HepG2 (cell line): ENCODE data around the gene POFUT2. TPM values are rescaled to one million over a fixed set of nuclear protein-coding genes. Genes with fewer than 3 reads are reported as not detected.
A peak's percentile ranks its signal among the peaks of the same experiment; 100 is the strongest.

Source experiments
- FOXP4 ChIP-seq: sonication (generic); formaldehyde crosslinking; IDR thresholded peaks from 2 replicates; pipeline ENCODE4 v1.4.0; 2020; ENCODE audit warnings: missing genetic modification reagents
- GPN1 ChIP-seq: sonication (generic); formaldehyde crosslinking; IDR thresholded peaks from 2 replicates; pipeline ENCODE4 v1.5.1; 2020; ENCODE audit warnings: missing genetic modification reagents, borderline replicate concordance
- MED1 ChIP-seq: sonication (generic); formaldehyde crosslinking; IDR thresholded peaks from 2 replicates; pipeline ENCODE4 v1.4.0; 2020; ENCODE audit warnings: missing genetic modification reagents
- NCOA2 ChIP-seq: sonication (generic); formaldehyde crosslinking; IDR thresholded peaks from 2 replicates; pipeline ENCODE4 v1.8.0; 2022; ENCODE audit warnings: inconsistent platforms
- SIX1 ChIP-seq: sonication (generic); formaldehyde crosslinking; IDR thresholded peaks from 2 replicates; pipeline ENCODE4 v1.4.0; 2020; ENCODE audit warnings: missing genetic modification reagents, borderline replicate concordance
- SOX5 ChIP-seq: IDR thresholded peaks from 2 replicates; pipeline ENCODE4 v1.6.1; 2016; ENCODE audit warnings: borderline replicate concordance
- TRIM24 ChIP-seq: sonication (generic); formaldehyde crosslinking; IDR thresholded peaks from 2 replicates; pipeline ENCODE4 v1.8.0; 2022; ENCODE audit warnings: mild to moderate bottlenecking, missing genetic modification reagents
- ZBTB2 ChIP-seq: sonication (generic); formaldehyde crosslinking; IDR thresholded peaks from 2 replicates; pipeline ENCODE4 v1.8.0; 2022; ENCODE audit warnings: low read depth, missing genetic modification reagents
- ZBTB25 ChIP-seq: IDR thresholded peaks from 2 replicates; pipeline ENCODE4 v1.6.1; 2018; ENCODE audit warnings: missing genetic modification reagents
- ZNF121 ChIP-seq: sonication (generic); formaldehyde crosslinking; IDR thresholded peaks from 2 replicates; pipeline ENCODE4 v1.5.0; 2020; ENCODE audit warnings: mild to moderate bottlenecking, missing genetic modification reagents
- ZNF234 ChIP-seq: sonication (generic); formaldehyde crosslinking; conservative IDR thresholded peaks from 2 replicates; pipeline ENCODE4 v1.5.1; 2020; ENCODE audit warnings: mild to moderate bottlenecking, missing genetic modification reagents
- ZNF784 ChIP-seq: sonication (generic); formaldehyde crosslinking; IDR thresholded peaks from 2 replicates; pipeline ENCODE4 v1.5.1; 2020; ENCODE audit warnings: missing genetic modification reagents, mild to moderate bottlenecking, borderline replicate concordance
- polyA plus RNA-seq, 8 experiments: library from polyadenylated mRNA; depleted of rRNA in 3 of 8; stranded (reverse) in 7 of 8; unstranded in 1 of 8; fragments of >200 nt; fragmentation: Illumina TruSeq in 4 of 8; extraction: Trizol in 4 of 8; gene quantifications; 2 replicates each; pipeline versions ENCODE4 v1.2.1 to v1.2.3, GENCODE V29; 2011 to 2016; ENCODE audit warnings: low read depth in 4 of 8, missing spikeins in 1 of 8, mixed read lengths in 1 of 8; ENCODE audit not compliant: insufficient read depth in 1 of 8
- total RNA-seq, 5 experiments: library from RNA; depleted of rRNA; stranded (reverse); fragments of >200 nt; fragmentation: Illumina TruSeq; extraction: Trizol; gene quantifications; 2 replicates each; pipeline ENCODE4 v1.2.3, GENCODE V29; 2016; ENCODE audit warnings: low read depth in 1 of 5
- TF ChIP-seq, protein P1 (sequence below): sonication (generic); formaldehyde crosslinking; IDR thresholded peaks from 2 replicates; pipeline ENCODE4 v1.5.1; 2020; ENCODE audit warnings: missing genetic modification reagents, mild to moderate bottlenecking, borderline replicate concordance
- TF ChIP-seq, protein P2 (sequence below): sonication (generic); formaldehyde crosslinking; IDR thresholded peaks from 2 replicates; pipeline ENCODE4 v1.9.0; 2021; ENCODE audit warnings: mild to moderate bottlenecking, missing genetic modification reagents

Gene POFUT2
- total and polyA plus RNA-seq, 2 of the 13 experiments (the other 11 are each of a cell fraction or from before 2014, with no cell fraction given) = 22.8 to 24.0 TPM

DNA sequence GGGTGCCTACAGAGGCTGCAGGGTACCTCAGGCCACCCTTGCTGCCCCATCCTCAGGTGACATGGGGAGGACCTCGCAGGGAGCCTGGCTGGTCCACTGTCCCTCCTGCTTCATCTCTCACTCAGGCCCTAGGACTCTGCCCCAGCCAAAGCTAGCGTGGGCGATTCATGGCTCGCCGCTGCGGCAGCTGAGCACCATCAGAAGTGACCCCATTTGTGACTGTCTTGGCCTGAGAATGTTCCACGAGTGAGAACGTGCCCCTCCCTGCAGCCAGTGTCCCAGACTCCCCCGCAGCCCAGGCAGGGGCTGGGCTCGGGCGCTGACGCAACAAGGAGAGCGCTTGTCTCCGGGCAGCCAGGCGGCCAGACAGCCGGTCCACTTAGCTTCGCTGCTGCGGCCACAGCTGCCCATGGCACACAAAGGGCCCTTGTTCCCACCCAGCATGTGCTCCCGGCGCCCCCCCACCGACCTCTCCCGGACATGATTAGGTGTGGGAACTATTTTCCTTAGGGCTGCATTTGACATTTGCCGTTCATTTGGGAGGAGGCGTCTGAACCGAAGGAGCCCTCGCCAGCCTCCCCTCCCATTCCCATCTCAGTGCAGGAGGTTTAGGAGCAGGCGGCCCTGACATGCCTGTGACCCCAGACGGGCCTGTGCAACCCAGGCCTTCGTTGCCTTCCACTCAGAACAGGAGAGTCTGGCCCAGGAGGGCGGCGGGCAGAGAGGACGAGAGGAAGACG, 19.3 kb upstream of the POFUT2 start (continued):
- TF ChIP-seq SIX1 (CRISPR knock-in tag) (no peak), SOX5 (CRISPR knock-in tag) (peak; percentile 54; the same call in 1 of the 2 replicates), GPN1 (CRISPR knock-in tag) (no peak), ZNF784 (CRISPR knock-in tag) (peak; percentile 79; the same call in 1 of the 2 replicates), ZBTB25 (CRISPR knock-in tag) (peak; percentile 17; the same call in 1 of the 2 replicates), MED1 (peak; percentile 75), TRIM24 (CRISPR knock-in tag) (no peak), ZNF121 (CRISPR knock-in tag) (no peak), FOXP4 (CRISPR knock-in tag) (peak; percentile 51; the same call in 1 of the 2 replicates), ZBTB2 (CRISPR knock-in tag) (peak; percentile 23; the same call in 1 of the 2 replicates), NCOA2 (CRISPR knock-in tag) (peak; percentile 48; the same call in 1 of the 2 replicates), ZNF234 (no peak)
- TF ChIP-seq, protein P1, sequence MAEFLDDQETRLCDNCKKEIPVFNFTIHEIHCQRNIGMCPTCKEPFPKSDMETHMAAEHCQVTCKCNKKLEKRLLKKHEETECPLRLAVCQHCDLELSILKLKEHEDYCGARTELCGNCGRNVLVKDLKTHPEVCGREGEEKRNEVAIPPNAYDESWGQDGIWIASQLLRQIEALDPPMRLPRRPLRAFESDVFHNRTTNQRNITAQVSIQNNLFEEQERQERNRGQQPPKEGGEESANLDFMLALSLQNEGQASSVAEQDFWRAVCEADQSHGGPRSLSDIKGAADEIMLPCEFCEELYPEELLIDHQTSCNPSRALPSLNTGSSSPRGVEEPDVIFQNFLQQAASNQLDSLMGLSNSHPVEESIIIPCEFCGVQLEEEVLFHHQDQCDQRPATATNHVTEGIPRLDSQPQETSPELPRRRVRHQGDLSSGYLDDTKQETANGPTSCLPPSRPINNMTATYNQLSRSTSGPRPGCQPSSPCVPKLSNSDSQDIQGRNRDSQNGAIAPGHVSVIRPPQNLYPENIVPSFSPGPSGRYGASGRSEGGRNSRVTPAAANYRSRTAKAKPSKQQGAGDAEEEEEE (CRISPR knock-in tag) = 0 out of 2 replicates have a peak, but pooled peaks have one; percentile 41
- TF ChIP-seq, protein P2, sequence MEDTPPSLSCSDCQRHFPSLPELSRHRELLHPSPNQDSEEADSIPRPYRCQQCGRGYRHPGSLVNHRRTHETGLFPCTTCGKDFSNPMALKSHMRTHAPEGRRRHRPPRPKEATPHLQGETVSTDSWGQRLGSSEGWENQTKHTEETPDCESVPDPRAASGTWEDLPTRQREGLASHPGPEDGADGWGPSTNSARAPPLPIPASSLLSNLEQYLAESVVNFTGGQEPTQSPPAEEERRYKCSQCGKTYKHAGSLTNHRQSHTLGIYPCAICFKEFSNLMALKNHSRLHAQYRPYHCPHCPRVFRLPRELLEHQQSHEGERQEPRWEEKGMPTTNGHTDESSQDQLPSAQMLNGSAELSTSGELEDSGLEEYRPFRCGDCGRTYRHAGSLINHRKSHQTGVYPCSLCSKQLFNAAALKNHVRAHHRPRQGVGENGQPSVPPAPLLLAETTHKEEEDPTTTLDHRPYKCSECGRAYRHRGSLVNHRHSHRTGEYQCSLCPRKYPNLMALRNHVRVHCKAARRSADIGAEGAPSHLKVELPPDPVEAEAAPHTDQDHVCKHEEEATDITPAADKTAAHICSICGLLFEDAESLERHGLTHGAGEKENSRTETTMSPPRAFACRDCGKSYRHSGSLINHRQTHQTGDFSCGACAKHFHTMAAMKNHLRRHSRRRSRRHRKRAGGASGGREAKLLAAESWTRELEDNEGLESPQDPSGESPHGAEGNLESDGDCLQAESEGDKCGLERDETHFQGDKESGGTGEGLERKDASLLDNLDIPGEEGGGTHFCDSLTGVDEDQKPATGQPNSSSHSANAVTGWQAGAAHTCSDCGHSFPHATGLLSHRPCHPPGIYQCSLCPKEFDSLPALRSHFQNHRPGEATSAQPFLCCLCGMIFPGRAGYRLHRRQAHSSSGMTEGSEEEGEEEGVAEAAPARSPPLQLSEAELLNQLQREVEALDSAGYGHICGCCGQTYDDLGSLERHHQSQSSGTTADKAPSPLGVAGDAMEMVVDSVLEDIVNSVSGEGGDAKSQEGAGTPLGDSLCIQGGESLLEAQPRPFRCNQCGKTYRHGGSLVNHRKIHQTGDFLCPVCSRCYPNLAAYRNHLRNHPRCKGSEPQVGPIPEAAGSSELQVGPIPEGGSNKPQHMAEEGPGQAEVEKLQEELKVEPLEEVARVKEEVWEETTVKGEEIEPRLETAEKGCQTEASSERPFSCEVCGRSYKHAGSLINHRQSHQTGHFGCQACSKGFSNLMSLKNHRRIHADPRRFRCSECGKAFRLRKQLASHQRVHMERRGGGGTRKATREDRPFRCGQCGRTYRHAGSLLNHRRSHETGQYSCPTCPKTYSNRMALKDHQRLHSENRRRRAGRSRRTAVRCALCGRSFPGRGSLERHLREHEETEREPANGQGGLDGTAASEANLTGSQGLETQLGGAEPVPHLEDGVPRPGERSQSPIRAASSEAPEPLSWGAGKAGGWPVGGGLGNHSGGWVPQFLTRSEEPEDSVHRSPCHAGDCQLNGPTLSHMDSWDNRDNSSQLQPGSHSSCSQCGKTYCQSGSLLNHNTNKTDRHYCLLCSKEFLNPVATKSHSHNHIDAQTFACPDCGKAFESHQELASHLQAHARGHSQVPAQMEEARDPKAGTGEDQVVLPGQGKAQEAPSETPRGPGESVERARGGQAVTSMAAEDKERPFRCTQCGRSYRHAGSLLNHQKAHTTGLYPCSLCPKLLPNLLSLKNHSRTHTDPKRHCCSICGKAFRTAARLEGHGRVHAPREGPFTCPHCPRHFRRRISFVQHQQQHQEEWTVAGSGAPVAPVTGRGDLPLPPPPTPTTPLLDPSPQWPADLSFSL (CRISPR knock-in tag) = no peak
